ENCODE measurements around the gene ISOC1. TPM values are rescaled to one million over a fixed set of nuclear protein-coding genes. Genes with fewer than 3 reads are reported as not detected.

The ISOC1 gene
- total and polyA plus RNA-seq, 2 experiments from 2014 or later: 33.7 to 34.2 TPM

DNA sequence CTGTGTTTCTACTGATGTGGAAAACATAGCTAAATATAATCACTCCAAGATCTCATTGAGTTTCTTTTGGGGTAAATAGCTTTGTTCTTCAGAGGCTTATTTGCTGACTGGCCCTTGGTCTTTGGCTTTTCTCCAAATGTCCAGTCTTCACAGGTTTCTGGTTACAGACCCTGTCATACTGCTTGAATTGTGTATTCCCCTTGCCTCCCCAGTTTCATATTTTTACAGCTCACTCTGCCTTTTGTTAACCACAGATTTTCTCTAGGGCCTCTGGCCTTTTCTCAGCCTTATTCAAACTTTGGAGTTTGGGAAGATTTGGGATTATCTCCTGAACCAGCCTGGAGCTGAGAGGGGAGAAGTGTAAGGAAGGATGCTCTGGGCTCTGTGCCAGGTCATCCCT is 23.9 kb downstream of the ISOC1 start:
- no peak overlapping the region for H3K4me2 ChIP-seq
- no peaks in the 10 kb centered on the region for H3K9me2 ChIP-seq (ENCODE audit: insufficient read depth)
- H3K36me3 ChIP-seq (ENCODE audit: insufficient read depth): no peaks in the 10 kb centered on the region
- Mint-ChIP-seq H3K4me1 (peaks cover 31% of the 10 kb centered on the region), H3K4me3 (no peak overlapping the region), H3K27me3 (ENCODE audit: insufficient read depth, low read depth, poor library complexity) (peaks cover 2% of the 10 kb centered on the region), H3K36me3 (ENCODE audit: low read depth) (no peaks in the 10 kb centered on the region), H3K9me3 (no peaks in the 10 kb centered on the region), H3K27ac (no peak overlapping the region)
- TF ChIP-seq POLR2AphosphoS5 (IDR thresholded peaks at IDR 0.05; ENCODE audit: low read depth) (no peak), NANOG (IDR thresholded peaks at IDR 0.05; ENCODE audit: borderline replicate concordance) (no peak), ZNF331 (CRISPR knock-in tag; IDR thresholded peaks at IDR 0.05; ENCODE audit: low read depth) (no peak), JUNB (IDR thresholded peaks at IDR 0.05; ENCODE audit: unreplicated experiment) (no peak)
- TF ChIP-seq, protein P1, sequence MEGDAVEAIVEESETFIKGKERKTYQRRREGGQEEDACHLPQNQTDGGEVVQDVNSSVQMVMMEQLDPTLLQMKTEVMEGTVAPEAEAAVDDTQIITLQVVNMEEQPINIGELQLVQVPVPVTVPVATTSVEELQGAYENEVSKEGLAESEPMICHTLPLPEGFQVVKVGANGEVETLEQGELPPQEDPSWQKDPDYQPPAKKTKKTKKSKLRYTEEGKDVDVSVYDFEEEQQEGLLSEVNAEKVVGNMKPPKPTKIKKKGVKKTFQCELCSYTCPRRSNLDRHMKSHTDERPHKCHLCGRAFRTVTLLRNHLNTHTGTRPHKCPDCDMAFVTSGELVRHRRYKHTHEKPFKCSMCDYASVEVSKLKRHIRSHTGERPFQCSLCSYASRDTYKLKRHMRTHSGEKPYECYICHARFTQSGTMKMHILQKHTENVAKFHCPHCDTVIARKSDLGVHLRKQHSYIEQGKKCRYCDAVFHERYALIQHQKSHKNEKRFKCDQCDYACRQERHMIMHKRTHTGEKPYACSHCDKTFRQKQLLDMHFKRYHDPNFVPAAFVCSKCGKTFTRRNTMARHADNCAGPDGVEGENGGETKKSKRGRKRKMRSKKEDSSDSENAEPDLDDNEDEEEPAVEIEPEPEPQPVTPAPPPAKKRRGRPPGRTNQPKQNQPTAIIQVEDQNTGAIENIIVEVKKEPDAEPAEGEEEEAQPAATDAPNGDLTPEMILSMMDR (conservative IDR thresholded peaks at IDR 0.05; ENCODE audit: low read depth in 2 of 2): no peak
- no peaks in the 10 kb centered on the region for H4K20me1 ChIP-seq (replicated peaks; ENCODE audit: insufficient read depth)
- H3K79me2 ChIP-seq (replicated peaks; ENCODE audit: insufficient read depth): no peaks in the 10 kb centered on the region
- H3K27ac ChIP-seq (ENCODE audit: low read depth): no peak overlapping the region
- H3K4me3 ChIP-seq: no peak overlapping the region
- ATAC-seq: no peak
- H3K27me3 ChIP-seq (ENCODE audit: insufficient read depth): no peaks in the 10 kb centered on the region
- DNase-seq (ENCODE audit: low spot score): no peak
- peaks cover 14% of the 10 kb centered on the region for H3K4me1 ChIP-seq (ENCODE audit: insufficient read depth)
- H3F3A ChIP-seq (replicated peaks; ENCODE audit: low read depth): no peaks in the 10 kb centered on the region
- no peak overlapping the region for H2AFZ ChIP-seq

DNA sequence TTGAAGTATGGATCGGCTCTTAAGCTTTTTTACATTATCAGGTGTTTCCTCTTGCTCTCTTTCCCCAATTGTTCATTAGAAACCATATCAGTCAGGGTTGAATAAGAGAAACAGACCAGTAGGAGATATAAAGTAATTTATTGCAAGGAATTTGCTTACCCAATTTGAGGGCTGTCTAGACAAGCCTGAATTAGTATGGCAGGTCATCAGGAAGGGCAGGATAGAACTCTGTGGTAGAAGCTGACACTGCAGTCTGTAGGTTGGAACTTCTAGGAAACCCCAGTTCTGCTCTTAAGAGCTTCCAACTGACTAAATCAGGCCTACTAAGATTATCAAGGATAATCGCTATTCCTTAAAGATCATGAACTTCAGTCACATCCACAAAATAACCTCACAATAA is 24.3 kb downstream of the ISOC1 start:
- H3F3A ChIP-seq (replicated peaks; ENCODE audit: low read depth): no peaks in the 10 kb centered on the region
- peaks cover 14% of the 10 kb centered on the region for H3K4me1 ChIP-seq (ENCODE audit: insufficient read depth)
- H3K79me2 ChIP-seq (replicated peaks; ENCODE audit: insufficient read depth): no peaks in the 10 kb centered on the region
- no peak overlapping the region for H3K4me3 Mint-ChIP-seq
- H3K36me3 Mint-ChIP-seq (ENCODE audit: low read depth): no peaks in the 10 kb centered on the region
- no peak overlapping the region for H3K4me2 ChIP-seq
- no peak overlapping the region for H3K27ac ChIP-seq (ENCODE audit: low read depth)
- no peak overlapping the region for H3K4me3 ChIP-seq
- peaks cover 31% of the 10 kb centered on the region for H3K4me1 Mint-ChIP-seq
- no peaks in the 10 kb centered on the region for H3K36me3 ChIP-seq (ENCODE audit: insufficient read depth)
- H3K9me2 ChIP-seq (ENCODE audit: insufficient read depth): no peaks in the 10 kb centered on the region
- TF ChIP-seq, protein P2, sequence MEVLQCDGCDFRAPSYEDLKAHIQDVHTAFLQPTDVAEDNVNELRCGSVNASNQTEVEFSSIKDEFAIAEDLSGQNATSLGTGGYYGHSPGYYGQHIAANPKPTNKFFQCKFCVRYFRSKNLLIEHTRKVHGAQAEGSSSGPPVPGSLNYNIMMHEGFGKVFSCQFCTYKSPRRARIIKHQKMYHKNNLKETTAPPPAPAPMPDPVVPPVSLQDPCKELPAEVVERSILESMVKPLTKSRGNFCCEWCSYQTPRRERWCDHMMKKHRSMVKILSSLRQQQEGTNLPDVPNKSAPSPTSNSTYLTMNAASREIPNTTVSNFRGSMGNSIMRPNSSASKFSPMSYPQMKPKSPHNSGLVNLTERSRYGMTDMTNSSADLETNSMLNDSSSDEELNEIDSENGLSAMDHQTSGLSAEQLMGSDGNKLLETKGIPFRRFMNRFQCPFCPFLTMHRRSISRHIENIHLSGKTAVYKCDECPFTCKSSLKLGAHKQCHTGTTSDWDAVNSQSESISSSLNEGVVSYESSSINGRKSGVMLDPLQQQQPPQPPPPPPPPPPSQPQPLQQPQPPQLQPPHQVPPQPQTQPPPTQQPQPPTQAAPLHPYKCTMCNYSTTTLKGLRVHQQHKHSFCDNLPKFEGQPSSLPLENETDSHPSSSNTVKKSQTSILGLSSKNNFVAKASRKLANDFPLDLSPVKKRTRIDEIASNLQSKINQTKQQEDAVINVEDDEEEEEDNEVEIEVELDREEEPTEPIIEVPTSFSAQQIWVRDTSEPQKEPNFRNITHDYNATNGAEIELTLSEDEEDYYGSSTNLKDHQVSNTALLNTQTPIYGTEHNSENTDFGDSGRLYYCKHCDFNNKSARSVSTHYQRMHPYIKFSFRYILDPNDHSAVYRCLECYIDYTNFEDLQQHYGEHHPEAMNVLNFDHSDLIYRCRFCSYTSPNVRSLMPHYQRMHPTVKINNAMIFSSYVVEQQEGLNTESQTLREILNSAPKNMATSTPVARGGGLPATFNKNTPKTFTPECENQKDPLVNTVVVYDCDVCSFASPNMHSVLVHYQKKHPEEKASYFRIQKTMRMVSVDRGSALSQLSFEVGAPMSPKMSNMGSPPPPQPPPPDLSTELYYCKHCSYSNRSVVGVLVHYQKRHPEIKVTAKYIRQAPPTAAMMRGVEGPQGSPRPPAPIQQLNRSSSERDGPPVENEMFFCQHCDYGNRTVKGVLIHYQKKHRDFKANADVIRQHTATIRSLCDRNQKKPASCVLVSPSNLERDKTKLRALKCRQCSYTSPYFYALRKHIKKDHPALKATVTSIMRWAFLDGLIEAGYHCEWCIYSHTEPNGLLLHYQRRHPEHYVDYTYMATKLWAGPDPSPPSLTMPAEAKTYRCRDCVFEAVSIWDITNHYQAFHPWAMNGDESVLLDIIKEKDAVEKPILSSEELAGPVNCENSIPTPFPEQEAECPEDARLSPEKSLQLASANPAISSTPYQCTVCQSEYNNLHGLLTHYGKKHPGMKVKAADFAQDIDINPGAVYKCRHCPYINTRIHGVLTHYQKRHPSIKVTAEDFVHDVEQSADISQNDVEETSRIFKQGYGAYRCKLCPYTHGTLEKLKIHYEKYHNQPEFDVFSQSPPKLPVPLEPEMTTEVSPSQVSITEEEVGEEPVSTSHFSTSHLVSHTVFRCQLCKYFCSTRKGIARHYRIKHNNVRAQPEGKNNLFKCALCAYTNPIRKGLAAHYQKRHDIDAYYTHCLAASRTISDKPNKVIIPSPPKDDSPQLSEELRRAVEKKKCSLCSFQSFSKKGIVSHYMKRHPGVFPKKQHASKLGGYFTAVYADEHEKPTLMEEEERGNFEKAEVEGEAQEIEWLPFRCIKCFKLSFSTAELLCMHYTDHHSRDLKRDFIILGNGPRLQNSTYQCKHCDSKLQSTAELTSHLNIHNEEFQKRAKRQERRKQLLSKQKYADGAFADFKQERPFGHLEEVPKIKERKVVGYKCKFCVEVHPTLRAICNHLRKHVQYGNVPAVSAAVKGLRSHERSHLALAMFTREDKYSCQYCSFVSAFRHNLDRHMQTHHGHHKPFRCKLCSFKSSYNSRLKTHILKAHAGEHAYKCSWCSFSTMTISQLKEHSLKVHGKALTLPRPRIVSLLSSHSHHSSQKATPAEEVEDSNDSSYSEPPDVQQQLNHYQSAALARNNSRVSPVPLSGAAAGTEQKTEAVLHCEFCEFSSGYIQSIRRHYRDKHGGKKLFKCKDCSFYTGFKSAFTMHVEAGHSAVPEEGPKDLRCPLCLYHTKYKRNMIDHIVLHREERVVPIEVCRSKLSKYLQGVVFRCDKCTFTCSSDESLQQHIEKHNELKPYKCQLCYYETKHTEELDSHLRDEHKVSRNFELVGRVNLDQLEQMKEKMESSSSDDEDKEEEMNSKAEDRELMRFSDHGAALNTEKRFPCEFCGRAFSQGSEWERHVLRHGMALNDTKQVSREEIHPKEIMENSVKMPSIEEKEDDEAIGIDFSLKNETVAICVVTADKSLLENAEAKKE (CRISPR knock-in tag; IDR thresholded peaks at IDR 0.05): no peak
- TF ChIP-seq, protein P1 (conservative IDR thresholded peaks at IDR 0.05; ENCODE audit: low read depth in 2 of 2): no peak
- TF ChIP-seq POLR2AphosphoS5 (IDR thresholded peaks at IDR 0.05; ENCODE audit: low read depth): no peak
- TF ChIP-seq, protein P3, sequence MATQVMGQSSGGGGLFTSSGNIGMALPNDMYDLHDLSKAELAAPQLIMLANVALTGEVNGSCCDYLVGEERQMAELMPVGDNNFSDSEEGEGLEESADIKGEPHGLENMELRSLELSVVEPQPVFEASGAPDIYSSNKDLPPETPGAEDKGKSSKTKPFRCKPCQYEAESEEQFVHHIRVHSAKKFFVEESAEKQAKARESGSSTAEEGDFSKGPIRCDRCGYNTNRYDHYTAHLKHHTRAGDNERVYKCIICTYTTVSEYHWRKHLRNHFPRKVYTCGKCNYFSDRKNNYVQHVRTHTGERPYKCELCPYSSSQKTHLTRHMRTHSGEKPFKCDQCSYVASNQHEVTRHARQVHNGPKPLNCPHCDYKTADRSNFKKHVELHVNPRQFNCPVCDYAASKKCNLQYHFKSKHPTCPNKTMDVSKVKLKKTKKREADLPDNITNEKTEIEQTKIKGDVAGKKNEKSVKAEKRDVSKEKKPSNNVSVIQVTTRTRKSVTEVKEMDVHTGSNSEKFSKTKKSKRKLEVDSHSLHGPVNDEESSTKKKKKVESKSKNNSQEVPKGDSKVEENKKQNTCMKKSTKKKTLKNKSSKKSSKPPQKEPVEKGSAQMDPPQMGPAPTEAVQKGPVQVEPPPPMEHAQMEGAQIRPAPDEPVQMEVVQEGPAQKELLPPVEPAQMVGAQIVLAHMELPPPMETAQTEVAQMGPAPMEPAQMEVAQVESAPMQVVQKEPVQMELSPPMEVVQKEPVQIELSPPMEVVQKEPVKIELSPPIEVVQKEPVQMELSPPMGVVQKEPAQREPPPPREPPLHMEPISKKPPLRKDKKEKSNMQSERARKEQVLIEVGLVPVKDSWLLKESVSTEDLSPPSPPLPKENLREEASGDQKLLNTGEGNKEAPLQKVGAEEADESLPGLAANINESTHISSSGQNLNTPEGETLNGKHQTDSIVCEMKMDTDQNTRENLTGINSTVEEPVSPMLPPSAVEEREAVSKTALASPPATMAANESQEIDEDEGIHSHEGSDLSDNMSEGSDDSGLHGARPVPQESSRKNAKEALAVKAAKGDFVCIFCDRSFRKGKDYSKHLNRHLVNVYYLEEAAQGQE (IDR thresholded peaks at IDR 0.05; ENCODE audit: unreplicated experiment): no peak
- no peak for TF ChIP-seq NANOG (IDR thresholded peaks at IDR 0.05; ENCODE audit: borderline replicate concordance)
- no peak for TF ChIP-seq STAT1 (IDR thresholded peaks at IDR 0.05; ENCODE audit: unreplicated experiment)
- no peak overlapping the region for H3K27ac Mint-ChIP-seq
- H4K20me1 ChIP-seq (replicated peaks; ENCODE audit: insufficient read depth): no peaks in the 10 kb centered on the region
- H3K9me3 Mint-ChIP-seq: no peaks in the 10 kb centered on the region
- no peak for ATAC-seq
- H3K27me3 ChIP-seq (ENCODE audit: insufficient read depth): no peaks in the 10 kb centered on the region
- peaks cover 2% of the 10 kb centered on the region for H3K27me3 Mint-ChIP-seq (ENCODE audit: insufficient read depth, low read depth, poor library complexity)
- no peak overlapping the region for H2AFZ ChIP-seq
- DNase-seq (ENCODE audit: low spot score): no peak

All from GM23338 (cell line).